Cardiac muscle cell (in vitro differentiated cells and primary cell): ENCODE measurements around the gene SYNRG. TPM values are rescaled to one million over a fixed set of nuclear protein-coding genes. Genes with fewer than 3 reads are reported as not detected.

Source experiments
- DNase-seq, 2 donors: peaks; one replicate each; pipeline versions ENCODE4 v3.0.0 to v3.0.0-alpha.2; 2010 to 2017; ENCODE audit warnings: low read depth in 1 of 2, low spot score in 1 of 2
- H3K27ac ChIP-seq: fragments of 200-600 bp; sonication (generic); 2 replicates; pipeline ENCODE4 v1.5.1; 2016
- H3K27me3 ChIP-seq: fragments of 200-600 bp; sonication (generic); 2 replicates; pipeline ENCODE4 v1.6.0; 2016; ENCODE audit warnings: control low read depth
- H3K36me3 ChIP-seq: fragments of 200-600 bp; sonication (generic); 2 replicates; pipeline ENCODE4 v1.5.1; 2016; ENCODE audit warnings: control low read depth
- H3K4me1 ChIP-seq: fragments of 200-600 bp; sonication (generic); 2 replicates; pipeline ENCODE4 v1.8.1; 2017; ENCODE audit warnings: low read depth, mild to moderate bottlenecking, mixed run types
- H3K4me3 ChIP-seq: fragments of 200-600 bp; sonication (generic); 2 replicates; pipeline ENCODE4 v1.5.1; 2016; ENCODE audit warnings: mild to moderate bottlenecking
- H3K9me3 ChIP-seq: fragments of 200-600 bp; sonication (generic); 2 replicates; pipeline ENCODE4 v1.5.1; 2017; ENCODE audit warnings: low read depth, mild to moderate bottlenecking, control low read depth
- CTCF ChIP-seq: IDR thresholded peaks from 2 replicates; pipeline ENCODE4 v1.5.1; 2012; ENCODE audit warnings: low read depth, mild to moderate bottlenecking, low read length
- polyA plus RNA-seq: library from polyadenylated mRNA; unstranded; fragments of >200 nt; fragmentation: Nextera tagmentation; extraction: Ambion mirVana; gene quantifications from 2 replicates; pipeline ENCODE4 v1.2.1, GENCODE V29; 2016
- total RNA-seq: library from RNA; depleted of rRNA; stranded (reverse); fragments of >200 nt; gene quantifications from 2 replicates; pipeline ENCODE4 v1.2.3, GENCODE V29; 2016

SYNRG gene
- total and polyA plus RNA-seq, 2 experiments from 2014 or later = 13.7 to 26.1 TPM

- H3K4me1 ChIP-seq = no peaks in the 10 kb centered on the region
- H3K36me3 ChIP-seq = peaks cover 49% of the 10 kb centered on the region
- no peaks in the 10 kb centered on the region for H3K27me3 ChIP-seq
- no peak overlapping the region for H3K27ac ChIP-seq
- no peak for TF ChIP-seq CTCF
- no peak overlapping the region for H3K4me3 ChIP-seq
- H3K9me3 ChIP-seq = no peaks in the 10 kb centered on the region
- DNase-seq = no peak
These were observed 142.7 kb downstream of the SYNRG start for GRCh38 chr17:37466471-37466870.

GRCh38 chr17:37465069-37465616, 144.1 kb downstream of the SYNRG start:
- Histone ChIP-seq H3K27me3 (no peaks in the 10 kb centered on the region), H3K4me1 (no peaks in the 10 kb centered on the region), H3K4me3 (no peak overlapping the region), H3K27ac (no peak overlapping the region), H3K36me3 (peaks cover 41% of the 10 kb centered on the region), H3K9me3 (no peaks in the 10 kb centered on the region)
- peak in 1 of 2 donors; percentile 76 for DNase-seq
- no peak for TF ChIP-seq CTCF

Other genes starting within 250 kb of the SYNRG start
- not detected in 2 replicates for gene C17orf78, start 233.4 kb downstream of the SYNRG start, total RNA-seq
- not detected in 2 replicates for gene C17orf78, start 233.4 kb downstream of the SYNRG start, polyA plus RNA-seq
- gene ACACA, start 202.6 kb downstream of the SYNRG start, total RNA-seq = 47.6 and 57.2 TPM in 2 replicates
- 39.7 and 42.5 TPM in 2 replicates for gene ACACA, start 202.6 kb downstream of the SYNRG start, polyA plus RNA-seq
- 20.6 and 24.0 TPM in 2 replicates for gene TADA2A, start 202.5 kb downstream of the SYNRG start, total RNA-seq
- gene TADA2A, start 202.5 kb downstream of the SYNRG start, polyA plus RNA-seq = 16.1 and 16.7 TPM in 2 replicates
- 23.0 and 40.4 TPM in 2 replicates for gene DUSP14, start 119.5 kb downstream of the SYNRG start, total RNA-seq
- 29.7 and 39.0 TPM in 2 replicates for gene DUSP14, start 119.5 kb downstream of the SYNRG start, polyA plus RNA-seq
- gene DDX52, start 34.0 kb upstream of the SYNRG start, total RNA-seq = 12.2 and 12.4 TPM in 2 replicates
- 22.4 and 35.1 TPM in 2 replicates for gene DDX52, start 34.0 kb upstream of the SYNRG start, polyA plus RNA-seq
- not detected in 2 replicates for gene HNF1B, start 135.6 kb upstream of the SYNRG start, total RNA-seq
- gene HNF1B, start 135.6 kb upstream of the SYNRG start, polyA plus RNA-seq = not detected in 2 replicates